ENCODE measurements around the gene GSAP.

GSAP gene

DNA sequence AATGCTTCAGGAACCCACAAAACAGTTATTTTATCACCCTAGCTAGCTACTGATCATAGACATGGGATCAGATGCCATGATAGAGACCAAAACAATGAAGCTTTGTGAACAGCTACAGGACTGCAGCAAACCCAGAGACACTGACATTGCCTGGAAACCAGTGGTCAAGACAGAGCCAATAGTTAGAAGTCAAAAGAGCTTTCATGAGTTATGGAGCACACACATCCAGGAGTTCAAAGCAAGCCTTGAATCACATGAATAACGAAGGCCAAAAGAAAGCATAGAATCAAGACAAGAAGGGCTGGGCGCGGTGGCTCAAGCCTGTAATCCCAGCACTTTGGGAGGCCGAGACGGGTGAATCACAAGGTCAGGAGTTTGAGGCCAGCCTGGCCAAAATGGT, 34.5 kb upstream of the GSAP start:
- DNase-seq: no peak
- Mint-ChIP-seq H3K4me1 (peaks cover 8% of the 10 kb centered on the region), H3K36me3 (no peaks in the 10 kb centered on the region), H3K27me3 (peaks cover 9% of the 10 kb centered on the region), H3K27ac (no peak overlapping the region), H3K9me3 (no peaks in the 10 kb centered on the region), H3K4me3 (no peak overlapping the region)
- CTCF ChIA-PET: interaction anchor here (0.6 kb wide), 1 partner anchor 201 kb away, joined by 3 read pairs; no protein-coding TSS in a partner anchor

DNA sequence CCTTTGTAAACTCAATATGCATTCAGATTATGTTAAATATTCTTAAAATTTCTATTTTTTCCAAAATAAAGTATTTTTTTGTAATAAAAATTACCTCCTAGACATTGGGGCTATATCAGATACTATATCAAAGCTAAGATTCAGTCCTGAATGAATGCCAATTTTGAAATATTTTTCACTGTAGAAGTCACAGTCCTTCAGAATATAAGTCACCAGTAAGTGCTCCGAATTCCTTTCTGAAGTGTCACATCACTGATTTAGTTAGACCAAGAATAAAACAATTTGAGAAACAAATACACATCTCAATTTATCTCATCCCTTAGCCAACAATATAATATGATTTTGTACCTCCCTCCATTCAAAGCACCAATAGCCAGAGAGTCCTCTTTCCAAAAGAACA, 33.9 kb upstream of the GSAP start:
- Mint-ChIP-seq H3K9me3 (no peaks in the 10 kb centered on the region), H3K4me1 (peaks cover 8% of the 10 kb centered on the region), H3K4me3 (no peak overlapping the region), H3K27me3 (peaks cover 9% of the 10 kb centered on the region), H3K36me3 (no peaks in the 10 kb centered on the region), H3K27ac (no peak overlapping the region)
- CTCF ChIA-PET: interaction anchor here (0.6 kb wide), 1 partner anchor 201 kb away, joined by 3 read pairs; no protein-coding TSS in a partner anchor
- no peak for DNase-seq

DNA sequence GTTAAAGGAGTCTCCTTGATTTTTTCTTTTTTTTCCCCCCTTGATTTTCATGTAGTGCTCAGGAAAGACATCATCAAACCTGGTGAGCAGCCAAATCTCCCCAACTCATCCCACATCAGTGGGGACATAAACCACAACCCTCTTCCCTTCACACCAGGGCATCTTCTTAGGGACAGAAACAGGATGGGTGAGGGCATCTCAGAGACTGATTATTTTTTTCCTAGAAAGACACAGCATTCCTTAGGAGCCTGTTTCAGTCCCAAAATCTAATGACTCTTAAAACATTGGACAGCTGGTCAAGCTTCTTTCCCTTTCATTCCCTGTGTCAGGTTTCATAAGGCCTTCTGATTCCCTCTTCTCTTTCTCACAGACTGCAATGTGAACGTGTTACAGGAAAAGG, 31.5 kb upstream of the GSAP start:
- peaks cover 8% of the 10 kb centered on the region for H3K4me1 Mint-ChIP-seq
- no peaks in the 10 kb centered on the region for H3K9me3 Mint-ChIP-seq
- H3K36me3 Mint-ChIP-seq: no peaks in the 10 kb centered on the region
- H3K27me3 Mint-ChIP-seq: peaks cover 3% of the 10 kb centered on the region
- CTCF ChIA-PET: no interaction called here
- DNase-seq: no peak
- no peak overlapping the region for H3K4me3 Mint-ChIP-seq
- H3K27ac Mint-ChIP-seq: no peak overlapping the region

DNA sequence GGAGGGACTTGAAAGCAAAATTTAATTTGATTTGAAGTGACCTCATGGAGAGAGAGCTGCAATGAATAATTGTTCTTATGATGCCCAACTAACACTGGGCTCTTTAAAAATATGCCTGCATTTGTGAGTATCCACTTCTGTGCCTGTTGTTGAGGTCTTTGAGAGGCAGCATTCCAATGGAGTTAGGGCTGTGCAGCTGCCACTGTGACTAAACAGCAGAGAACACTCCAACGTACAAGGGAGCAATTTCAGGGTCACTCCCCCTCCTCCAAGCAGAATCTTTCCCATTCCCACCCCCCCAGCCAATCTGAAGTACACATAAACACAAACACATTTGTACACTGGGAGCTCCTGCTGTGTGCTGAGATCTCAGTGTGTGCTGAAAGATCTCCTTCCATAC, 28.0 kb upstream of the GSAP start:
- Mint-ChIP-seq H3K27ac (no peak overlapping the region), H3K27me3 (peaks cover 8% of the 10 kb centered on the region), H3K4me3 (no peak overlapping the region), H3K36me3 (no peaks in the 10 kb centered on the region), H3K4me1 (peaks cover 8% of the 10 kb centered on the region), H3K9me3 (no peaks in the 10 kb centered on the region)
- no peak for DNase-seq
- CTCF ChIA-PET: no interaction called here

DNA sequence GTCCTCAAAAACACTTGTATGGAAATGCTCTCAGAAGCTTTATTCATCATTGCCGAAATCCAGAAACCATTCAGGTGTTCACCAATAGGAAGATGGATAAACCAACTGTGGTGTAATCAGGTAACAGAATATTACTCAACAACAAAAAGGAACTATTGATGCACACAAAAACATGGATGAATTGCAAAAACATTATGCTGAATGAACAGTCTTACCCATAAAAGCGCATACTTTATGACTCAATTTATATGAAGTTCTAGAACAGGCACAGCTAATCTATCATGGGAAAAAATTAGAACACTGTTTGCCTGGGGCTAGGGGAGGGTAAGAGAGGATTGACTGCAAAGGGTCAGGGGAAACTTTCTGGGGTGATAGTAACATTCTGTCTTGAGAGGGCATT, 26.9 kb upstream of the GSAP start:
- Mint-ChIP-seq H3K27me3 (peaks cover 8% of the 10 kb centered on the region), H3K27ac (no peak overlapping the region), H3K4me1 (peaks cover 10% of the 10 kb centered on the region), H3K9me3 (no peaks in the 10 kb centered on the region), H3K4me3 (no peak overlapping the region), H3K36me3 (no peaks in the 10 kb centered on the region)
- DNase-seq: no peak
- CTCF ChIA-PET: interaction anchor here (0.6 kb wide), 1 partner anchor 179 kb away, joined by 4 read pairs; no protein-coding TSS in a partner anchor

DNA sequence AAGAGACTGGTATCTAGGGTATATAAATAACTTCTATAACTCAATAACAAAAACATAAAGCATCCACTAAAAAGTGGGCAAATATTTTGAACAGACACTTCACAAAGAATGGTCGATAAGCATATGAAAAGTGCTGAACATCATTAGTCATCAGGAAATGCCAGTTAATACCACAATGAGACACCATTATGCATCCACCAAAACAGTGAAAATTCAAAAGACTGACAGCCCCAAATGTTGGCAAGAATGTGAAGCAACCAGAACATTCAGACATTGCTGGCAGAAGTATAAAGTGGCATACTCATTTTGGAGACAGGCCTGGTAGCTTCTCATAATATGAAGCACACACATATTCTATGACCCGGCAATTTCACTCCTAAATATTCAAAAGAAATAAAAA, 26.5 kb upstream of the GSAP start:
- no peak for DNase-seq
- no peaks in the 10 kb centered on the region for H3K36me3 Mint-ChIP-seq
- H3K27me3 Mint-ChIP-seq: peaks cover 7% of the 10 kb centered on the region
- no peak overlapping the region for H3K27ac Mint-ChIP-seq
- peaks cover 7% of the 10 kb centered on the region for H3K4me1 Mint-ChIP-seq
- H3K4me3 Mint-ChIP-seq: no peak overlapping the region
- CTCF ChIA-PET: no interaction called here
- H3K9me3 Mint-ChIP-seq: no peaks in the 10 kb centered on the region

DNA sequence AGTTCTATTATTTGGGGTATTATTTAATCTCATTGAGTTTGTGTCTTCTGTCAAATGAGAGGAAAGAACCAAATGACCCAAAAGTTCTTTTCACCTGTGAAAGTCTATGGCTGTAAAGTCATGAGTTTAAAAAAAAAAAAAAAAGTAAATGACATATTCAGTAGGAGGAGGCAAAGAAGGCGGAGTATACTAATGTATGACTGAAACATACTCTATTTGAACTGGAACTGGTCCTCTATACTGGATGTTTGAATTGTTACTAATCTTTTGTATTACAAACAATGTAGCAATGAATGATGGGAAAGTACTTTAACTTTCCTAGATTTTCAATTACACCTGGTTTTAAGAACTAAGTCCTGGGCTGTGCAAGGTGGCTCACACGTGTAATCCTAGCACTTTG, 24.9 kb upstream of the GSAP start:
- CTCF ChIA-PET: no interaction called here
- no peak overlapping the region for H3K4me3 Mint-ChIP-seq

DNA sequence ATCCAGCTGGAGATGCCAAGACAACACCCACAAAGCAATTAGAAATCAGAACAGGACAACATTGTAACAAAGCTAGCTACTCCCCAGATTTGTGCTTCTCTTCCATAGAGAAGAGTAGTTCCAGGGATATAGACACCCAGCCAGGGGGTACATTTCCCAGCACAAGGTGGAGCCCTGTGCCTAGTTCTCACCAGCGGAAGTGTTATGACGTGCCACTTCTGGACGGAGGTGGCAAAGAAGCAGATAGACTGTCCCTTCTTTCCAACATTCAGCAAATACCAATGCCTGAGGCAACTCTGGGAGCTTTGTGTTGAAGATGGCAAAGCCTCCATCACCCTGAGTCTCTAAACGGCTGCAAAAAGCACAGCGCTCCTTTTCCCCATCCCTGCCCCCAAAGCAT, 23.4 kb upstream of the GSAP start:
- H3K4me3 Mint-ChIP-seq: no peak overlapping the region
- peaks cover 2% of the 10 kb centered on the region for H3K4me1 Mint-ChIP-seq
- CTCF ChIA-PET: no interaction called here

More for the DNA sequence above, 24.9 kb upstream of the GSAP start:
- Mint-ChIP-seq H3K27me3 (peaks cover 8% of the 10 kb centered on the region), H3K36me3 (no peaks in the 10 kb centered on the region), H3K27ac (no peak overlapping the region), H3K4me1 (peaks cover 2% of the 10 kb centered on the region), H3K9me3 (no peaks in the 10 kb centered on the region)
- no peak for DNase-seq

DNA sequence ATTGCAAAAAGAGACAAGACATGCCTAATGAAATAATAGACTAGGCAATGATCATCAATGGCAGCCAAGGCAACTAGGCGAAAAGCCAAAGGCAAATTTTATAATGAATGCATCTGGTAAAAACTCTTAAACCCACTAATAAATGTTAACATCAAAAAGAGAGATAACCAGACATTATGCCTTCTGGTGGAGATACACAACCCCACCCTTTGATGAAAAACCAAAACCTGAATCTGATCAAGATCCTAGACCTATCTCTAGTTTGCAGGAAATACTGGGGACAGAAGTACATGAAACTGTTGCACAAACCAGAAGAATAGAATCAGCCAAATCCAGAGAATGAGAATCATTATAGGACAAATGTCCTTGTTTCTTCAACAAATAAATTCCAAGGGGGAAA, 22.0 kb upstream of the GSAP start:
- DNase-seq: no peak
- H3K27me3 Mint-ChIP-seq: peaks cover 13% of the 10 kb centered on the region
- H3K27ac Mint-ChIP-seq: no peak overlapping the region
- H3K36me3 Mint-ChIP-seq: no peaks in the 10 kb centered on the region
- no peak overlapping the region for H3K4me3 Mint-ChIP-seq
- CTCF ChIA-PET: no interaction called here
- peaks cover 2% of the 10 kb centered on the region for H3K4me1 Mint-ChIP-seq
- no peaks in the 10 kb centered on the region for H3K9me3 Mint-ChIP-seq

More for the DNA sequence above, 23.4 kb upstream of the GSAP start:
- H3K9me3 Mint-ChIP-seq: no peaks in the 10 kb centered on the region
- H3K27ac Mint-ChIP-seq: no peak overlapping the region
- H3K36me3 Mint-ChIP-seq: no peaks in the 10 kb centered on the region
- H3K27me3 Mint-ChIP-seq: peaks cover 8% of the 10 kb centered on the region
- no peak for DNase-seq

DNA sequence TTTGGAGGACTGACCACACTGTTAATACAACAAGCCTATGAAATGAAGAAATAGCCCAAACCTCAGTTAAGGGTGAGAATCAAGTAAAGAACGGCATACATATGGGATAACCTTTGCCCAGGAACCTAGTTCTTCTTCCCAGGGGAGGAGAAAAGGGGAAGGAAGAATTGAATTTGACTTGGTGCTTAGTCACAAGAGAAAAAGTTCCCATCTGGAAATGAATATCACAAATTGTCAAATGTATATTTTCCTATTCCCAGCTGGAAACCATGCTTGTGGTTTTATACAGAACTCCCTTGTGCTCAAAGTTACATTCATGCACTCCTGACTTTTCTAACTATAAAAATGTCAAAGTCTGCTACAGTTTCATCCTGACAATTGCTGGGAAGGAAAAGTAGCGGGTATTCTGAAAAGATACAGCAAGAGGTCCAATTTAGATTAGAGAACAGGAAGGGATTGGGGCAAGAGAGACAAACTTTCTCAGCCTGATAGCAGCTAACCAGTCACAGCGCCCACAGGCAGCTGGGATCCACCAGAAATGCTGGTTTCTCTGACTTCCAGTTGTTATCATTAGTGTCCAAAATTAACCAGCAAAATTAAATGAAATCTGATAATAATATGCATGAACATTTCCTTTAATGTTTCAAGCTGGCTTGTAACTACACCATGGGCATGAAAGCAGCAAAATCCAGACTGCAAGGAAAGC, 18.6 kb upstream of the GSAP start:
- H3K9me3 Mint-ChIP-seq: no peaks in the 10 kb centered on the region
- H3K36me3 Mint-ChIP-seq: peaks cover 2% of the 10 kb centered on the region
- no peak overlapping the region for H3K27ac Mint-ChIP-seq
- H3K27me3 Mint-ChIP-seq: peaks cover 16% of the 10 kb centered on the region
- H3K4me1 Mint-ChIP-seq: peaks cover 14% of the 10 kb centered on the region
- CTCF ChIA-PET: no interaction called here
- no peak overlapping the region for H3K4me3 Mint-ChIP-seq
- no peak for DNase-seq

DNA sequence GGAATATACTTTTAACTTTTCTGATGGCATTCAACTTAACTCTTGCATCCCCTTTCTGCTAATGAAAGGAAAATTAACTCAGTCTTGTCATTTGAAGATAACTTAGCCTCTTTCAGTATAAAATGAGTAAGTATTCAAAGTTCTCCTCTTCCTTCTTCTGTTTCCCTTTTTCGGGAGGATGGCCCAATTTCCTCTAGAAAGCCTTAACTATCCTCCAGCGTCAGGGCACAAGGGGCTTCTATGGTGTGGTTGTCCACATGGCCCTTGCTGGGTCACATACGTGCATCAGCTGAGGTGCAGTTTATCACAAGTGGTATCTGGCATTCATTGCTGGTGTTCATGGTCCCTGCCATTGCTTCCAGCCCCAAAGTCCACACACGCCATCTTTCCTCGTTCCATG, 17.8 kb upstream of the GSAP start:
- CTCF ChIA-PET: no interaction called here
- no peak overlapping the region for H3K27ac Mint-ChIP-seq
- peaks cover 22% of the 10 kb centered on the region for H3K4me1 Mint-ChIP-seq
- H3K4me3 Mint-ChIP-seq: no peak overlapping the region
- no peaks in the 10 kb centered on the region for H3K9me3 Mint-ChIP-seq
- H3K27me3 Mint-ChIP-seq: peaks cover 12% of the 10 kb centered on the region
- no peak for DNase-seq
- H3K36me3 Mint-ChIP-seq: peaks cover 4% of the 10 kb centered on the region

DNA sequence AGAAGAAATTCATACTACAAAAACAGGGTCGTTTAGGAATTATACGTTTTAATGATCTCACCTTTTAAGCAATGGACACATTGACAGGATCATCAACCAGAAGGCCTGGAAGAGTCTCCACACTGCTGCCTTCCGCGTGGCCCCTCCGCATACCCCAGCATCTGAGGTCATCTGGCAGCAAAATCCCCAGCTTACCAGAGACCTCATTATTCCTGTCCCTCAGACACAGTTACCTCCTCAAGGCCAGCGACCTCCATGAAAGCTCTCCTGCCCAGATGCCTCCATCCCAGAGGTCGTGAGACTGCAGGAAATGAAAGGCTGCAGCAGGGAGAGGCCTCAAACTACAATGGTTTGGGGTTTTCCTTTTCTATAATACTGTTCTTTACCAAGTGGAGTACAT, 14.8 kb upstream of the GSAP start:
- H3K36me3 Mint-ChIP-seq: peaks cover 4% of the 10 kb centered on the region
- no peak overlapping the region for H3K27ac Mint-ChIP-seq
- no peaks in the 10 kb centered on the region for H3K9me3 Mint-ChIP-seq
- H3K4me1 Mint-ChIP-seq: peaks cover 47% of the 10 kb centered on the region
- H3K27me3 Mint-ChIP-seq: peaks cover 14% of the 10 kb centered on the region
- no peak for DNase-seq
- CTCF ChIA-PET: no interaction called here
- H3K4me3 Mint-ChIP-seq: no peak overlapping the region

DNA sequence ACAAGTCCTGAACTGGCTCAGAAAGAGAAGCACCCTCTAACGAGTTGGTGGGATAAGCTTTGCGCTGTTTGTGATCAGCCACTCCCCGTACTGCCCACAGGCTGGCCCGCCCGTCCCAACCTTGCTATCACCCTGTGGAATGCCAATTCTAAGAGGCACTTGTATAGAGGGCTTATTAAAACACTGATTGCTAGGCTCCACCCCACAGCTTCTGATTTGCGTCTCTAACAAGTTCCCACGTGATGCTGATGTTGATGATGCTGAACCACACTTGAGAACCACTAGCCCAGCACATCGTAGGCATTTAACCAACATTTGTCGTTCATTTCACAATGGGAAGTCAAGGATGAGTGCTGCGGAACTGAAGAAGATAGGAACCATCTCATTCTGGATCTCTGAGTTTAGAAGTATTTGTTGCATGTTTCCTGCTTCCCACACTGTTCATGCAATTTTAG, 12.7 kb upstream of the GSAP start:
- no peak overlapping the region for H3K4me3 Mint-ChIP-seq
- H3K36me3 Mint-ChIP-seq: peaks cover 4% of the 10 kb centered on the region
- CTCF ChIA-PET: interaction anchor here (1.0 to 1.1 kb wide), 2 partner anchors 10 to 13 kb away, joined by 3 to 5 read pairs; partner anchors contain the start of gene GSAP
- no peak for DNase-seq
- peaks cover 47% of the 10 kb centered on the region for H3K4me1 Mint-ChIP-seq
- H3K9me3 Mint-ChIP-seq: no peaks in the 10 kb centered on the region
- H3K27ac Mint-ChIP-seq: peak overlapping the region; percentile 4
- peaks cover 13% of the 10 kb centered on the region for H3K27me3 Mint-ChIP-seq

DNA sequence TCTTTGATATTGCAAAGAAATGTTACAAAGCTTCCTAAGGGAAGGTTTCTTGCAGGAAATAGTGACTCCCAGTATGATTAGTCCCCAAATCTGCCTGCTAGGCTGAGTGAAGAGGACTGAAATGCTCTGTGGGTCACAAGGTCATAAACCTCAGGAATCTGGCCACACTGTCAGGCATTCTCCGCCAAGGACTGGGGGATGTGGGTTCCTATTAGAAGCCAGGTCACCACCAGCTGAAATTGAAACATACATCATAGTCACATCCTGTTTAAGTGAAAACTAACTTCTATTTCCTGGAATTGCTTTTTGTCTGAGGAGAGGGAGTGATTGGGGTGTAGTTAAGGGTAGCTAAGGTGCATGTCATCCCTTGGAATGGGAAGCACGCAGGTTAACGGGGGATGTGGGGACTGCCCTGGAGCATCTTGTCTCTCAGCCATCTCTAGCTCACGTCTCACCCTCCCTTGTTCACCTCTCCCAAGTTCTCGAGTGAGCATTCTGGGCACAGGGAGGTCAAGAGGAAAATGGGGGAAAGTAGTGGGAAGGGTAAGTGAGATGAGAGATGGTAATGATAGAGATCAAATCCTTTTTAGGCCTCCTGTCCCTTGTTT, 12.0 kb upstream of the GSAP start:
- peaks cover 4% of the 10 kb centered on the region for H3K36me3 Mint-ChIP-seq
- peaks cover 47% of the 10 kb centered on the region for H3K4me1 Mint-ChIP-seq
- peak overlapping the region; percentile 77 for H3K27ac Mint-ChIP-seq
- peak overlapping the region; percentile 10 for H3K4me3 Mint-ChIP-seq
- H3K27me3 Mint-ChIP-seq: peaks cover 13% of the 10 kb centered on the region
- H3K9me3 Mint-ChIP-seq: no peaks in the 10 kb centered on the region
- CTCF ChIA-PET: interaction anchor here (1.0 to 1.4 kb wide), 3 partner anchors 10 to 12 kb away, joined by 3 to 5 read pairs (median 3); partner anchors contain the start of gene GSAP
- peak; percentile 44 for DNase-seq

DNA sequence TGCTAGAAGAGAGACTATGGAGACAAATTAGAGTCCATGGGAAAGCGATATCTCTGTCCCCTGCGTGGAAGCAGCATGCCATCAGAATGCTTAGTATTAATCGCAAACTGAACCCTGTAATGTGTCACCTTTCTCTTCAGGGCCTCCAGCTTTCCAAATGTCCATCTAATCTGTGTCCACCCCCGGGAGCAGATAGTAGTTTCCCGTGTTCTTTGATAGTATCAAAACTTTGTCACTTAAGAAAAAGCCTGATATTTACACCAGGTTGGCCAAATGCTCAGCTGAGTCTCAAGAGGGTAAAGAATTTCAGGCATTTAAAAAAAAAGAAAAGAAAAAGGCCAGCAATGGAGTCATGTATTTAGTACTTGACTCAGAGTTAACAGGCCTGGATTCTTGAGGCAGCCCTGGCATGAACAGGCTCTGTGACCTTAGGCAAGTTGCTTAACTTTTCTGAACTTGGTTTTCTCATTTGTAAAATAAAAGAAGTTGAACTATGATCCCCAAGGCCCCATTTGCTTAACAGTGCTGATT, 10.4 kb upstream of the GSAP start:
- no peak for DNase-seq
- Mint-ChIP-seq H3K9me3 (no peaks in the 10 kb centered on the region), H3K27ac (no peak overlapping the region), H3K4me3 (no peak overlapping the region), H3K4me1 (peaks cover 47% of the 10 kb centered on the region), H3K27me3 (peaks cover 16% of the 10 kb centered on the region), H3K36me3 (peaks cover 4% of the 10 kb centered on the region)
- CTCF ChIA-PET: interaction anchor here (1.4 kb wide), 1 partner anchor 9 kb away, joined by 3 read pairs; no protein-coding TSS in a partner anchor

Measured in activated naive CD4-positive, alpha-beta T cell treated with anti-CD3 and anti-CD28 coated beads, Interleukin-2, amount 10 ng/mL, durations not matched to agents 7 days and 5 days (primary cell).